ENCODE results near the gene USP24. TPM values are rescaled to one million over a fixed set of nuclear protein-coding genes. Genes with fewer than 3 reads are reported as not detected.
"Not testable (repeated sequence)": the region's sequence is repeated elsewhere in the genome, so short reads cannot be mapped to it uniquely, and the experiment has no call there.

Gene USP24
- total RNA-seq, 1 donor from 2014 or later = 32.9 TPM

- DNase-seq (no peak), ATAC-seq (ENCODE audit: poor library complexity) (no peak)
- intact Hi-C loops (cut with DNase I) = no loop called here
Measured at GRCh38 chr1:55144886-55145285, 70.3 kb downstream of the USP24 start.

- intact Hi-C loops (cut with DNase I) = no loop called here
- DNase-seq (no peak), ATAC-seq (ENCODE audit: poor library complexity) (no peak)
Measured at GRCh38 chr1:55143684-55144083, 71.5 kb downstream of the USP24 start.

- no peak for ATAC-seq (ENCODE audit: poor library complexity)
- no peak for DNase-seq
- intact Hi-C loops (cut with DNase I) = no loop called here
Measured at GRCh38 chr1:55141295-55141893, 73.8 kb downstream of the USP24 start.

GRCh38 chr1:55140546-55140983, 74.6 kb downstream of the USP24 start:
- intact Hi-C loops (cut with DNase I) = loop anchor here (1.0 kb wide), 1 partner anchor 137 kb away; no protein-coding TSS in a partner anchor
- DNase-seq = no peak
- peak; percentile 97 for ATAC-seq (ENCODE audit: poor library complexity)

GRCh38 chr1:55140137-55140536, 75.0 kb downstream of the USP24 start:
- intact Hi-C loops (cut with DNase I) = loop anchor here (1.0 kb wide), 1 partner anchor 137 kb away; no protein-coding TSS in a partner anchor
- ATAC-seq (ENCODE audit: poor library complexity) (no peak), DNase-seq (no peak)

GRCh38 chr1:55138823-55139222, 76.3 kb downstream of the USP24 start:
- intact Hi-C loops (cut with DNase I) = no loop called here
- no peak for DNase-seq
- no peak for ATAC-seq (ENCODE audit: poor library complexity)

- intact Hi-C loops (cut with DNase I) = no loop called here
- ATAC-seq (ENCODE audit: poor library complexity) = no peak
- no peak for DNase-seq
Measured at GRCh38 chr1:55134152-55134808, 80.9 kb downstream of the USP24 start.

GRCh38 chr1:55131801-55132200, 83.4 kb downstream of the USP24 start:
- ATAC-seq (ENCODE audit: poor library complexity) (no peak), DNase-seq (no peak)
- intact Hi-C loops (cut with DNase I) = no loop called here

GRCh38 chr1:55131218-55131617, 83.9 kb downstream of the USP24 start:
- no peak for ATAC-seq (ENCODE audit: poor library complexity)
- intact Hi-C loops (cut with DNase I) = no loop called here
- no peak for DNase-seq

GRCh38 chr1:55129194-55129728, 85.9 kb downstream of the USP24 start:
- DNase-seq (peak; percentile 54), ATAC-seq (ENCODE audit: poor library complexity) (peak; percentile 61)
- intact Hi-C loops (cut with DNase I) = no loop called here

- ATAC-seq (ENCODE audit: poor library complexity) = no peak
- intact Hi-C loops (cut with DNase I) = no loop called here
- DNase-seq = no peak
Measured at GRCh38 chr1:55128418-55128995, 86.7 kb downstream of the USP24 start.

GRCh38 chr1:55127827-55128343, 87.3 kb downstream of the USP24 start:
- no peak for ATAC-seq (ENCODE audit: poor library complexity)
- DNase-seq = no peak
- intact Hi-C loops (cut with DNase I) = no loop called here

- DNase-seq (no peak), ATAC-seq (ENCODE audit: poor library complexity) (no peak)
- intact Hi-C loops (cut with DNase I) = loop anchor here (5.0 kb wide), 1 partner anchor 47 kb away; no protein-coding TSS in a partner anchor
Measured at GRCh38 chr1:55124470-55124869, 90.7 kb downstream of the USP24 start.

- DNase-seq (no peak), ATAC-seq (ENCODE audit: poor library complexity) (no peak)
- intact Hi-C loops (cut with DNase I) = loop anchor here (5.0 kb wide), 1 partner anchor 43 kb away; no protein-coding TSS in a partner anchor
Measured at GRCh38 chr1:55120538-55120937, 94.6 kb downstream of the USP24 start.

GRCh38 chr1:55118651-55119329, 96.4 kb downstream of the USP24 start:
- intact Hi-C loops (cut with DNase I) = no loop called here
- DNase-seq (no peak), ATAC-seq (ENCODE audit: poor library complexity) (no peak)

- intact Hi-C loops (cut with DNase I) = no loop called here
- no peak for ATAC-seq (ENCODE audit: poor library complexity)
- no peak for DNase-seq
Measured at GRCh38 chr1:55117941-55118340, 97.2 kb downstream of the USP24 start.

- DNase-seq; intact Hi-C loops (cut with DNase I); ATAC-seq (ENCODE audit: poor library complexity): not testable (repeated sequence)
Measured at GRCh38 chr1:55109005-55109404, 106.2 kb downstream of the USP24 start.

GRCh38 chr1:55107101-55107500, 108.1 kb downstream of the USP24 start:
- intact Hi-C loops (cut with DNase I) = no loop called here
- DNase-seq (no peak), ATAC-seq (ENCODE audit: poor library complexity) (no peak)

GRCh38 chr1:55103891-55104290, 111.3 kb downstream of the USP24 start:
- intact Hi-C loops (cut with DNase I) = no loop called here
- ATAC-seq (ENCODE audit: poor library complexity) (no peak), DNase-seq (no peak)
